ENCODE measurements around the gene NDUFS4.
A peak's percentile ranks its signal among the peaks of the same experiment; 100 is the strongest.

Gene NDUFS4

DNA sequence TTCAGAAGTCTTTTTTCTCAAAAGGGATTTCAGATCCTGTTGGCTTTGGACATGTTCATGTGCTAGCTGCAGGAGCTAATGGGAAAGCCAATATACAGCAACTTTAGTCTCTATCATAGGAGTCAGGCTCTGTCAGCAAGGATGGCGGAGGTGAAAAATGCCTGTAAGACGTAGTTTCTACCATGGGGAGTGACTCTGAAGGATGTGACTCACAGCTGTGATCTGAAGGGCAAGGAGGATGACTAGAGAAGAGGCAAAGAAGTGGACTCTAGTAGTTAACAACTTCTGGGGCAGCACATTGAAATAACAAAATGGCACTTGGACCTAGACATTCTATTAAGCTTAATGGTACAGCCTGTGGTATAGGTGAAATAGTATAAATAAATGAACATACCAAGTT lies 3.1 kb upstream of the NDUFS4 start:
- Histone ChIP-seq H3K9me3 (ENCODE audit: severe bottlenecking) (no peaks in the 10 kb centered on the region), H3K36me3 (ENCODE audit: low read depth) (peaks cover under 1% of the 10 kb centered on the region; the same call in 1 of the 2 replicates), H3K27me3 (ENCODE audit: insufficient read depth, poor library complexity, severe bottlenecking) (no peaks in the 10 kb centered on the region), H3K4me3 (ENCODE audit: severe bottlenecking) (no peak overlapping the region), H3K27ac (ENCODE audit: poor library complexity, severe bottlenecking) (no peak overlapping the region), H3K4me1 (ENCODE audit: insufficient read depth, poor library complexity, severe bottlenecking) (peaks cover 10% of the 10 kb centered on the region)
- TF ChIP-seq, protein P1, sequence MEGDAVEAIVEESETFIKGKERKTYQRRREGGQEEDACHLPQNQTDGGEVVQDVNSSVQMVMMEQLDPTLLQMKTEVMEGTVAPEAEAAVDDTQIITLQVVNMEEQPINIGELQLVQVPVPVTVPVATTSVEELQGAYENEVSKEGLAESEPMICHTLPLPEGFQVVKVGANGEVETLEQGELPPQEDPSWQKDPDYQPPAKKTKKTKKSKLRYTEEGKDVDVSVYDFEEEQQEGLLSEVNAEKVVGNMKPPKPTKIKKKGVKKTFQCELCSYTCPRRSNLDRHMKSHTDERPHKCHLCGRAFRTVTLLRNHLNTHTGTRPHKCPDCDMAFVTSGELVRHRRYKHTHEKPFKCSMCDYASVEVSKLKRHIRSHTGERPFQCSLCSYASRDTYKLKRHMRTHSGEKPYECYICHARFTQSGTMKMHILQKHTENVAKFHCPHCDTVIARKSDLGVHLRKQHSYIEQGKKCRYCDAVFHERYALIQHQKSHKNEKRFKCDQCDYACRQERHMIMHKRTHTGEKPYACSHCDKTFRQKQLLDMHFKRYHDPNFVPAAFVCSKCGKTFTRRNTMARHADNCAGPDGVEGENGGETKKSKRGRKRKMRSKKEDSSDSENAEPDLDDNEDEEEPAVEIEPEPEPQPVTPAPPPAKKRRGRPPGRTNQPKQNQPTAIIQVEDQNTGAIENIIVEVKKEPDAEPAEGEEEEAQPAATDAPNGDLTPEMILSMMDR (IDR thresholded peaks at IDR 0.05; ENCODE audit: poor library complexity, severe bottlenecking) = no peak
- peak; percentile 33; the same call in 1 of the 3 replicates for ATAC-seq (ENCODE audit: low read depth)
- DNase-seq (ENCODE audit: low spot score) = no peak

DNA sequence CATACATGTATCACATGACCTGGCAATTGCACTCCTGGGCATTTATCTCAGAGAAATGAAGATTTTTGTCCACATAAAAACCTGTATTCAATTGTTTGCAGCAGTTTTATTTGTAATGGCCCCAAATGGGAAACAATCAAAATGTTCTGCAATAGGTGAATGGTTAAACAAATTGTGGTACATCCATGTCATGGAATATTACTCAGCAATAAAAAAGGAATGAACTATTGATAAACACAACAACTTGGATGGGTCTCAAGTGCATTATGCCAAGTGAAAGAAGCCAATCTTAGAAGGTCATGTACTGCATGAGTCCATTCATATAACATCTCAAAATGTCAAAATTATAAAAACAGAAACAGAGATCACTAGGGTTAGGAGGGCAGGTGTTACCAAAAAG lies 1.5 kb upstream of the NDUFS4 start:
- no peak for DNase-seq (ENCODE audit: low spot score)
- TF ChIP-seq, protein P1 (IDR thresholded peaks at IDR 0.05; ENCODE audit: poor library complexity, severe bottlenecking) = no peak
- Histone ChIP-seq H3K4me1 (ENCODE audit: insufficient read depth, poor library complexity, severe bottlenecking) (peaks cover 10% of the 10 kb centered on the region), H3K4me3 (ENCODE audit: severe bottlenecking) (no peak overlapping the region), H3K27me3 (ENCODE audit: insufficient read depth, poor library complexity, severe bottlenecking) (no peaks in the 10 kb centered on the region), H3K9me3 (ENCODE audit: severe bottlenecking) (no peaks in the 10 kb centered on the region), H3K27ac (ENCODE audit: poor library complexity, severe bottlenecking) (no peak overlapping the region), H3K36me3 (ENCODE audit: low read depth) (peaks cover 5% of the 10 kb centered on the region; the same call in 1 of the 2 replicates)
- ATAC-seq (ENCODE audit: low read depth) = no peak

DNA sequence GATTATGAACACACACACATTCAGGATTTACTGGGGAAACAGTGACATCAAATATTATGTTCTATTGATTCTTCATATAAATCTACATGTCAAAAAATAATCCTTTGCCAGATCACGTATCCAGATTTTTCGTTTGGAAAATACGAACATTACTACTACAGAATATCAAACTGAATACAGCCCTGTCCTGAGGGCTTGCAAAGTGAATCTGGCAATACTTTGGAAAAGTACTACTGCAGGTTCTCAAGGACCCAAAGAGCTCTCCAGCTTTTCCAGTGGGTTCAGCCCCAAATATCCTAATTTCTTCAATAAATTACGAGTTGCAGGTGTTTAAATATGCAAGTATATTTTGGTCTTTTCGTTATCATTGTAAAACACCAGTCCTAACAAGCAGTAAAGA lies 411 bp upstream of the NDUFS4 start:
- Histone ChIP-seq H3K27ac (ENCODE audit: poor library complexity, severe bottlenecking) (peak overlapping the region; percentile 50), H3K27me3 (ENCODE audit: insufficient read depth, poor library complexity, severe bottlenecking) (no peaks in the 10 kb centered on the region), H3K36me3 (ENCODE audit: low read depth) (peaks cover 5% of the 10 kb centered on the region; the same call in 1 of the 2 replicates), H3K9me3 (ENCODE audit: severe bottlenecking) (no peaks in the 10 kb centered on the region), H3K4me3 (ENCODE audit: severe bottlenecking) (peak overlapping the region; percentile 70), H3K4me1 (ENCODE audit: insufficient read depth, poor library complexity, severe bottlenecking) (peaks cover 10% of the 10 kb centered on the region)
- TF ChIP-seq, protein P1 (IDR thresholded peaks at IDR 0.05; ENCODE audit: poor library complexity, severe bottlenecking) = no peak
- no peak for DNase-seq (ENCODE audit: low spot score)
- ATAC-seq (ENCODE audit: low read depth) = peak; percentile 29; the same call in 1 of the 3 replicates

DNA sequence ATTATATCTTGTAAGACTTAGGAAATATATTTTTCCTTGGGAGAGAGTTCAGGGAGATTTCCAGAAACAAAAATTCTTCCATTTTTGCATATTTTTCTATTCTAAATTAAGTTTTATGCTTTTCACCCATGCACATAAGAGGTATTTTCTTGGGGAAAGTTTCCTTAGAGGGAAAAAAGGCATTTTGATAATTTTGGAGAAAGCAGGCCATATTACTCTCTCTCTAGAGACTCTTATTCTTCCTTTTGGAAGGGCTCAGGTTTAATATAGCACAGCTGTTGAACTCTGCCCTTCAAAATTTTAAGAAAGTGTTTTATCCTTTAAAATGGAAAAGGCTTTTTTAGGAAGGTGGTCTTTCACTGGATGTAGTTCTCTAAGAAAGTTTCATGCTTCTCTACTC lies 8.0 kb downstream of the NDUFS4 start:
- TF ChIP-seq, protein P1 (IDR thresholded peaks at IDR 0.05; ENCODE audit: poor library complexity, severe bottlenecking) = no peak
- no peak overlapping the region for H3K4me3 ChIP-seq (ENCODE audit: severe bottlenecking)
- H3K36me3 ChIP-seq (ENCODE audit: low read depth) = no peaks in the 10 kb centered on the region

DNA sequence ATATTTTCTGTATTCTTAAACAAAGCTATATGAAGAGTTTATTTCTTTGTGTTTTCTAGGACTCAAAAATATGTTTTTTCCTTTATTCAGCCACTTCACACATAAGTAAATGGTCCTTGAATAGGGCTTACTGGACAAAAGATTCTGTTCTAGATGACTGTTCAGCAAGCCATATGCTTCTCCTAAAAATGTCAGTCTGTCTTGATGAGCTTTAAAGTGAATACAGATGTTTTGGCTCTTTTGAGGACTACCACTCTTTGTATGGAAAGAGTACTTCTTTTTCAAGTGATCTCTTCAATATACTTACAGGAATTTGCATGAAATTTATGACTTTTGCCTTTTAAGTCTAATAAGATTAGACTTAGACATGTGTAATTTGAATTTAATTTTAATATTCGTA lies 8.4 kb downstream of the NDUFS4 start:
- TF ChIP-seq, protein P1 (IDR thresholded peaks at IDR 0.05; ENCODE audit: poor library complexity, severe bottlenecking) = no peak
- Histone ChIP-seq H3K27ac (ENCODE audit: poor library complexity, severe bottlenecking) (no peak overlapping the region), H3K36me3 (ENCODE audit: low read depth) (peaks cover 2% of the 10 kb centered on the region; the same call in 1 of the 2 replicates), H3K9me3 (ENCODE audit: severe bottlenecking) (no peaks in the 10 kb centered on the region), H3K4me1 (ENCODE audit: insufficient read depth, poor library complexity, severe bottlenecking) (no peaks in the 10 kb centered on the region), H3K4me3 (ENCODE audit: severe bottlenecking) (no peak overlapping the region), H3K27me3 (ENCODE audit: insufficient read depth, poor library complexity, severe bottlenecking) (no peaks in the 10 kb centered on the region)
- ATAC-seq (ENCODE audit: low read depth) (no peak), DNase-seq (ENCODE audit: low spot score) (no peak)

More for the DNA sequence above, 8.0 kb downstream of the NDUFS4 start:
- H3K9me3 ChIP-seq (ENCODE audit: severe bottlenecking) = no peaks in the 10 kb centered on the region
- DNase-seq (ENCODE audit: low spot score) (no peak), ATAC-seq (ENCODE audit: low read depth) (no peak)
- H3K27me3 ChIP-seq (ENCODE audit: insufficient read depth, poor library complexity, severe bottlenecking) = no peaks in the 10 kb centered on the region
- no peaks in the 10 kb centered on the region for H3K4me1 ChIP-seq (ENCODE audit: insufficient read depth, poor library complexity, severe bottlenecking)
- H3K27ac ChIP-seq (ENCODE audit: poor library complexity, severe bottlenecking) = no peak overlapping the region

All from RWPE2 (cell line).